HEK293T (cell line): ENCODE data around the gene BRICD5.

Experiments
- ARNT ChIP-seq: fragments of 450-650 bp; IDR thresholded peaks from 2 replicates; pipeline ENCODE4 v1.6.1; 2017; ENCODE audit warnings: mild to moderate bottlenecking
- BHLHE40 ChIP-seq: fragments of 450-650 bp; IDR thresholded peaks from 2 replicates; pipeline ENCODE4 v1.6.1; 2016; ENCODE audit warnings: mild to moderate bottlenecking, moderate library complexity, borderline replicate concordance
- CTBP1 ChIP-seq: fragments of 450-650 bp; IDR thresholded peaks from 2 replicates; pipeline ENCODE4 v1.6.1; 2016; ENCODE audit warnings: borderline replicate concordance
- ELF4 ChIP-seq: fragments of 450-650 bp; IDR thresholded peaks from 2 replicates; pipeline ENCODE4 v1.6.1; 2017; ENCODE audit warnings: antibody characterized with exemption
- FOXA1 ChIP-seq: fragments of 450-650 bp; IDR thresholded peaks from 2 replicates; pipeline ENCODE4 v1.6.1; 2016; ENCODE audit warnings: mild to moderate bottlenecking
- FOXK2 ChIP-seq: fragments of 450-650 bp; IDR thresholded peaks from 2 replicates; pipeline ENCODE4 v1.6.1; 2016; ENCODE audit warnings: mild to moderate bottlenecking
- FOXM1 ChIP-seq: fragments of 450-650 bp; IDR thresholded peaks from 2 replicates; pipeline ENCODE4 v1.6.1; 2017; ENCODE audit warnings: mild to moderate bottlenecking, borderline replicate concordance
- HDGF ChIP-seq: fragments of 450-650 bp; IDR thresholded peaks from 2 replicates; pipeline ENCODE4 v1.6.1; 2017; ENCODE audit warnings: antibody characterized with exemption, borderline replicate concordance
- LEF1 ChIP-seq: fragments of 450-650 bp; IDR thresholded peaks from 2 replicates; pipeline ENCODE4 v1.6.1; 2017; ENCODE audit warnings: mild to moderate bottlenecking, borderline replicate concordance
- NFRKB ChIP-seq: fragments of 450-650 bp; IDR thresholded peaks from 2 replicates; pipeline ENCODE4 v1.6.1; 2016; ENCODE audit warnings: mild to moderate bottlenecking, moderate library complexity
- SP1 ChIP-seq: fragments of 450-650 bp; IDR thresholded peaks from 2 replicates; pipeline ENCODE4 v1.6.1; 2017
- SUZ12 ChIP-seq: fragments of 450-650 bp; IDR thresholded peaks from 2 replicates; pipeline ENCODE4 v1.6.1; 2016; ENCODE audit warnings: mild to moderate bottlenecking
- TARDBP ChIP-seq: fragments of 450-650 bp; IDR thresholded peaks from 2 replicates; pipeline ENCODE4 v1.6.1; 2016
- ZNF384 ChIP-seq: fragments of 450-650 bp; IDR thresholded peaks from 2 replicates; pipeline ENCODE4 v1.6.1; 2016

GRCh38 chr16:2171601-2172178 is 39.0 kb downstream of the BRICD5 start:
- TF ChIP-seq SUZ12 (no peak), SP1 (no peak), ARNT (no peak), ZNF384 (no peak), LEF1 (no peak), FOXM1 (no peak), FOXK2 (no peak), TARDBP (no peak), NFRKB (no peak), CTBP1 (no peak), BHLHE40 (no peak), FOXA1 (no peak), ELF4 (no peak), HDGF (no peak)
